Measurements from ENCODE around the gene MAFB.

MAFB gene

DNA sequence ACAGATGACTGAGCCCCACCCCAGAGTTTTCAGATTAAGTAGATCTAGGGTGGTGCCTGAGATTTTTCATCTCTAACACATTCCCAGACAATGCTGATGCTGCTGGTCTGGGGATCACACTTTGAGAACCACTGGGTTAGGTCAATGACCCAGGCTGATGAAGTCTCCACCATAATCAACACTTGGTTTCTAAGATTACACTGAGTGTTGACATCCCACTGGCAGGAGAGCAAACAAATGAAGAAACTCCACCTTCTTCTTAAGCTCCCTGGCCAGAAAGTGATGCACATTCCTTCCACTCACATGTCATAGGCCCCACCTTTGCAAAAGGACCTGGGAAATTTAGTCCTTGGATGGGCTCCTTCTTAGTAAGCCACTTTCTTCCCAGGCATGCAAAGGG is 53.1 kb downstream of the MAFB start:
- TF ChIP-seq ZFX (IDR thresholded peaks at IDR 0.05; ENCODE audit: borderline replicate concordance) (no peak), CTCF (IDR thresholded peaks at IDR 0.05) (no peak)
- H3K27ac ChIP-seq = no peak overlapping the region
